GM12874 (cell line): ENCODE results near the gene ZNF474.

Experiments
- CTCF ChIP-seq: IDR thresholded peaks from 2 replicates; pipeline ENCODE4 v1.5.1; 2011; ENCODE audit warnings: low read depth, mild to moderate bottlenecking, control low read depth, low read length, moderate library complexity; ENCODE audit not compliant: insufficient read depth

The ZNF474 gene

GRCh38 chr5:122129306-122129705 lies at the start of gene ZNF474:
Gene ZNF474 (plus strand): TSS chr5:122129546. CDS start chr5:122151991, 22,445 bp downstream.
- TF ChIP-seq CTCF = no peak

- no peak for TF ChIP-seq CTCF
Measured at GRCh38 chr5:122081541-122081940, 47.8 kb upstream of the ZNF474 start.

- no peak for TF ChIP-seq CTCF
Measured at GRCh38 chr5:122083535-122083934, 45.8 kb upstream of the ZNF474 start.

- TF ChIP-seq CTCF = no peak
Measured at GRCh38 chr5:122085041-122085440, 44.3 kb upstream of the ZNF474 start.

GRCh38 chr5:122089096-122090013 lies 40.0 kb upstream of the ZNF474 start:
- TF ChIP-seq CTCF = no peak

GRCh38 chr5:122091936-122092600 lies 37.3 kb upstream of the ZNF474 start:
- TF ChIP-seq CTCF = no peak

GRCh38 chr5:122093415-122094180 lies 35.7 kb upstream of the ZNF474 start:
- TF ChIP-seq CTCF = no peak
